Fibroblast of pulmonary artery (primary cell): ENCODE data around the gene RNF111.
"Not testable (repeated sequence)": the region's sequence is repeated elsewhere in the genome, so short reads cannot be mapped to it uniquely, and the experiment has no call there.

Source experiments
- DNase-seq: peaks from one replicate; pipeline ENCODE4 v3.0.0-alpha.2; 2010; ENCODE audit warnings: low read depth
- H3K4me3 ChIP-seq: replicated peaks from 2 replicates; pipeline ENCODE4 v1.5.1; 2011; ENCODE audit warnings: low read depth, mild to moderate bottlenecking, control low read depth, low read length, moderate library complexity
- CTCF ChIP-seq: IDR thresholded peaks from 2 replicates; pipeline ENCODE4 v1.5.1; 2011; ENCODE audit warnings: mild to moderate bottlenecking, control low read depth, low read length, inconsistent platforms; ENCODE audit errors: missing control alignments

The RNF111 gene

GRCh38 chr15:59138243-59138642, 150.8 kb downstream of the RNF111 start:
- TF ChIP-seq CTCF, result peak; percentile 63
- peak; percentile 54 for DNase-seq
- no peak overlapping the region for H3K4me3 ChIP-seq

GRCh38 chr15:59140422-59141226, 153.2 kb downstream of the RNF111 start:
- H3K4me3 ChIP-seq, result no peak overlapping the region
- no peak for DNase-seq
- TF ChIP-seq CTCF, result no peak

- no peak for TF ChIP-seq CTCF
- H3K4me3 ChIP-seq, result no peak overlapping the region
- no peak for DNase-seq
Measured at GRCh38 chr15:59143281-59143680, 155.8 kb downstream of the RNF111 start.

GRCh38 chr15:59144594-59144993, 157.1 kb downstream of the RNF111 start:
- peak; percentile 31 for DNase-seq
- peak; percentile 27 for TF ChIP-seq CTCF
- not testable (repeated sequence) for H3K4me3 ChIP-seq
